SK-N-MC (cell line): ENCODE measurements around the gene FBLN1.

ENCODE experiments used
- EZH2 ChIP-seq: fragments of 200-600 bp; sonication (generic); IDR thresholded peaks from one replicate; pipeline ENCODE4 v1.6.1; 2017; ENCODE audit warnings: antibody characterized with exemption
- FOXP2 ChIP-seq: optimal IDR thresholded peaks from 2 replicates; pipeline ENCODE3; 2011; ENCODE audit warnings: mild to moderate bottlenecking, moderate library complexity; ENCODE audit not compliant: insufficient read depth; ENCODE audit errors: extremely low read length, control extremely low read depth
- POLR2AphosphoS5 ChIP-seq: IDR thresholded peaks from 2 replicates; pipeline ENCODE4 v1.6.1; 2012; ENCODE audit warnings: mild to moderate bottlenecking, low read depth, low read length, borderline replicate concordance

DNA sequence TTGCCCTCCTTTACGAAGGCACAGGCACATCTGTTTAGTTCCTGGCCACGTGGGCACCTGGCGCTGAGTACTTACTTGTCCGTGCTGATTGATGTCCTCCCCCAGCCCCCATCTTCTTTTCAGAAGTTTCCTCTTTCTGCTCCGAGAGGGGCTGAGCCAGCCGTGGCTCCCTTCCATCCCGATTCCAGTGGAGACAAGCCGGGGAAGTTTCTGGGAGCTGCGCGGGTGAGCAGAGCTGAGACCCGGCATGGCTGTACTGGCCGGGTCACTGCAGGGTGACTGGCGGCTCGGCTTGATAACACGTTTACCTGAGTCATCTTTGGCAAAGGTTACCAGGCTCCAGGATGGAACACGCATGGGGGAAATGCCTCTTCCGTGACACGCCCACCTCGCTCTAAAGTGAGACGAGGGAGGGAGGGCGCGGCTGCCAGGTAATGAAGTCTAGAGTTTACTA, 123.5 kb downstream of the FBLN1 start:
- TF ChIP-seq POLR2AphosphoS5 (no peak), EZH2 (no peak), FOXP2 (no peak)
